HFFc6 (cell line): ENCODE data around the gene ARVCF. TPM values are rescaled to one million over a fixed set of nuclear protein-coding genes. Genes with fewer than 3 reads are reported as not detected.
A peak's percentile ranks its signal among the peaks of the same experiment; 100 is the strongest.

Experiments used
- DNase-seq: peaks from one replicate; pipeline ENCODE4 v3.0.0-alpha.2; 2018
- H3K27ac Mint-ChIP-seq: 2 replicates; pipeline ENCODE4 v1.8.0; 2020; ENCODE audit warnings: mild to moderate bottlenecking, mixed read lengths
- H3K27me3 Mint-ChIP-seq: 2 replicates; pipeline ENCODE4 v1.8.0; 2021; ENCODE audit warnings: mild to moderate bottlenecking, moderate library complexity, mixed read lengths; ENCODE audit not compliant: insufficient read depth
- H3K36me3 Mint-ChIP-seq: 2 replicates; pipeline ENCODE4 v1.8.0; 2021; ENCODE audit warnings: low read depth, mixed read lengths
- H3K4me1 Mint-ChIP-seq: 2 replicates; pipeline ENCODE4 v1.8.0; 2020; ENCODE audit warnings: low read depth, mixed read lengths
- H3K4me3 Mint-ChIP-seq: 2 replicates; pipeline ENCODE4 v1.8.0; 2020; ENCODE audit warnings: mild to moderate bottlenecking, moderate library complexity, mixed read lengths
- H3K9me3 Mint-ChIP-seq: 2 replicates; pipeline ENCODE4 v1.8.0; 2020; ENCODE audit warnings: mild to moderate bottlenecking, mixed read lengths
- total RNA-seq, 6 experiments: library from RNA; stranded (reverse); fragmentation: NEBNext Ultra II Directional; extraction: Animal tissue kit (Norgen Biotek cat#: 25700); gene quantifications; 2 replicates in 1 of 6; 3 replicates in 5 of 6; pipeline ENCODE4 v1.2.3, GENCODE V29; 2021
- TF ChIP-seq, protein P1 (sequence below): fragments of 200-600 bp; sonication (generic); IDR thresholded peaks from 2 replicates; pipeline ENCODE4 v1.5.0; 2021; ENCODE audit warnings: antibody characterized with exemption, mild to moderate bottlenecking

Gene ARVCF
- total RNA-seq, 6 experiments from 2014 or later = 1.5 to 3.3 (median 2.0) TPM

DNA sequence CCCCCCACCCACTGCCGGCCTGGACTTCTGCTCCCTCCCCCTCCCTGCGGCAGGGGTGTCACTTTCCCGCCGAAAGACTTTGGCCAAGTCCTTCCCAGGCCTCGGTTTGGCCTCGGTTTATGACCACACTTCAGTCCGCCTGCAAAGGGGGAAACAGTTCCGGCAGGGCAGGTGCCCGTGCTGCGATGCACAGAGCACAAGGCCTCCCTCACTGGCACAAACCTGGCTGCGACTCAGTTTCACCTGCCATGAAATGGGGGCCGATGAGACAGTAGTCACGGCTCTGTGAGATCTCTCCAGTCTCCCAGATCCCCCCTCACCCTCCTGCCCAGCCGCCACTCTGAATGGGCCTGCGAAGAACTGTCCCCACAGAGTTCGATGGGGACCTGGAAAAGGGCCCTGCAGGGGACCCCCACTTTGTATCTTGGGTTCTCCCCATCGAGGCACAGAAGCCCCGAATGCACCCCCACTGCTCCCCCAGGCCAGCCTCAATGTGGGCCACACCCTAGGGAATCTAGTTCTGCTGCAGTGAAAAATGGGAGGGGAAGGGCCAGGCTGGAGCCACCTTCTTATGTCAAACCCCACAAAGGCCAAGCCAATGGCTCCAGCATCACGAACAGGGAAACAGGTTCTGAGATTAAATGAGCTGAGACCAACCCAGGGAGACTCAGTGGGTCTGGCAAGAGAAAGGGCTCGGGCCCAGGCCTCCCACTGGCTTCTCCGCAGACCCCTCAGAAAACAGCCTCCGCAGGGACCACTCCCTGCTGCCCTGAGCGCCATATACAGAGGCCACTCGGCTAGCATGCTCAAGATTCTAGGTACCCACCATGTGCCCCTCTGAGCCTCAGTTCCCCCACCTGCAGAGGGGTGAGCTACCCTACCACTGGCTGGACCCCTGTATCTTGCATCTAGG lies 29.0 kb downstream of the ARVCF start:
- H3K4me1 Mint-ChIP-seq = peaks cover 16% of the 10 kb centered on the region

DNA sequence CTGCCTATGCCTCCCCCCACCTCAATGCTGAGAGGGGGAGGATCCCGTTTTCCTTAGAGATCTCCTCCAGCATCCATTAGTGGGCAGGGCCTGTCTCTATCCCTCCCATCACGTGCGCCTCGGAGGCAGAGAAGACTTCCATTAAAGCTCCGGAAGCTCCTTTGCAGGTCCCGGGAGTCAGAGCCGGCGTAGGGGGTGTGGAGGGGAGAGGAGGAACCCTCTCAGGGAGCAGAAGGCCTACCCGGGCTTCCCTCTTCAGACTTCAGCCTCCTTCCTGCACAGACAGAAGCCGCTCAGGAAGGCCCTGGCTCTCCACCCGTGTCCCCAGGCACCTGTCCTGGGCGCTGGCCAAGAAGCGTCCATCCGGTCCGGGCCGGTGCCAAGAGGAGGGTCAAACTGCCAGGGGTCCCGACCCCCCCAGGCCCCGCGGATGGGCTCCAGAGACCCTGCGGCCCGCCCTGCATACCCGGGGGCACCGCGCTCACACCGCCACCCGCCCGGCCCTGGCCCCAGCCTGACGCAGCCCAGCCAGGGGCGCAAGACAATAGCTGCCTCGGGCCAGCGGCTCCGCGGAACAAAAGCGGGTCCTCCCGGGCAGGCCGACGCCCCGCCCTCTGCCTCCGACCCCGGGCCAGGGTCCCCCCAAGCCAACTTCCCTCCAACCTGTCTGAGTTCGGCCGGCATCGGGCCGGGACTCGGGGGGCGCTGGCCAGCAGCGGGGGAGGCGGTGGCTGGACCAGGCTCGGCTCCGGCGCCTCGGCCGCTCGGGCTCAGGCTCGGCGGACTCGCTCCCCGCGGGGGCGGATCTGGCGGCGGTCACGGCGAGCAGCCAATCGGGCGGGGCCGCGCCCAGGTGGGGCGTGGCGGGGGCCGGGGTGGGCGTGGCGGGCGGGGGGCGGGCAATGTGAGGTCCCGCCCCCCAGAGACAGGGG lies 29.9 kb downstream of the ARVCF start:
- peaks cover 5% of the 10 kb centered on the region; the same call in 1 of the 2 replicates for H3K27me3 Mint-ChIP-seq
- no peak overlapping the region for H3K27ac Mint-ChIP-seq
- peaks cover 16% of the 10 kb centered on the region for H3K4me1 Mint-ChIP-seq
- peak overlapping the region; percentile 66 for H3K4me3 Mint-ChIP-seq
- DNase-seq = peak; percentile 57
- no peaks in the 10 kb centered on the region for H3K9me3 Mint-ChIP-seq
- TF ChIP-seq, protein P1, sequence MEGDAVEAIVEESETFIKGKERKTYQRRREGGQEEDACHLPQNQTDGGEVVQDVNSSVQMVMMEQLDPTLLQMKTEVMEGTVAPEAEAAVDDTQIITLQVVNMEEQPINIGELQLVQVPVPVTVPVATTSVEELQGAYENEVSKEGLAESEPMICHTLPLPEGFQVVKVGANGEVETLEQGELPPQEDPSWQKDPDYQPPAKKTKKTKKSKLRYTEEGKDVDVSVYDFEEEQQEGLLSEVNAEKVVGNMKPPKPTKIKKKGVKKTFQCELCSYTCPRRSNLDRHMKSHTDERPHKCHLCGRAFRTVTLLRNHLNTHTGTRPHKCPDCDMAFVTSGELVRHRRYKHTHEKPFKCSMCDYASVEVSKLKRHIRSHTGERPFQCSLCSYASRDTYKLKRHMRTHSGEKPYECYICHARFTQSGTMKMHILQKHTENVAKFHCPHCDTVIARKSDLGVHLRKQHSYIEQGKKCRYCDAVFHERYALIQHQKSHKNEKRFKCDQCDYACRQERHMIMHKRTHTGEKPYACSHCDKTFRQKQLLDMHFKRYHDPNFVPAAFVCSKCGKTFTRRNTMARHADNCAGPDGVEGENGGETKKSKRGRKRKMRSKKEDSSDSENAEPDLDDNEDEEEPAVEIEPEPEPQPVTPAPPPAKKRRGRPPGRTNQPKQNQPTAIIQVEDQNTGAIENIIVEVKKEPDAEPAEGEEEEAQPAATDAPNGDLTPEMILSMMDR = no peak
- H3K36me3 Mint-ChIP-seq = no peaks in the 10 kb centered on the region

More for the DNA sequence above, 29.0 kb downstream of the ARVCF start:
- no peaks in the 10 kb centered on the region for H3K9me3 Mint-ChIP-seq
- no peaks in the 10 kb centered on the region for H3K36me3 Mint-ChIP-seq
- H3K4me3 Mint-ChIP-seq = no peak overlapping the region
- TF ChIP-seq, protein P1 = no peak
- no peak for DNase-seq
- peaks cover 9% of the 10 kb centered on the region for H3K27me3 Mint-ChIP-seq
- H3K27ac Mint-ChIP-seq = no peak overlapping the region

DNA sequence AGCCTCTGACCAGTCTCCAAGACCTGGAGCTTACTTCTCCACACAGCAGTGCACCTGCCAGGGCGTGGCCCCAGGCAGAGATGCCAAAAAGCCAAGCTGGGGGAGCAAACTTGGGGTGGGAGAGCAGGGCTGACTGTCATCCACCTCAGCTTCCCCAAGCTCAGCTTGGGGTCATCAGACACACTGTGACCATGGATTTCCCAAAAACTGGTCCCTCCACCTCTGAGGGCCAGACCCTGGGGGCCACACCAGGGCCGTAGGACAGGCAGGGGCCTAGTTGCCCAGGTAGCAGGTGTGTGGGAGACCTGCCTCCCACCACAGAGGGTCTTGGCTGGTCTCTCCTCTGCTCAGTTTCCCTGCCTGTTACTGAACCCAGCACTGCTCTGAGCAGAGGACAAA lies 30.6 kb downstream of the ARVCF start:
- H3K36me3 Mint-ChIP-seq = no peaks in the 10 kb centered on the region
- no peak overlapping the region for H3K27ac Mint-ChIP-seq
- H3K27me3 Mint-ChIP-seq = peaks cover 5% of the 10 kb centered on the region; the same call in 1 of the 2 replicates
- no peaks in the 10 kb centered on the region for H3K9me3 Mint-ChIP-seq
- H3K4me1 Mint-ChIP-seq = peaks cover 16% of the 10 kb centered on the region
- TF ChIP-seq, protein P1 = no peak
- DNase-seq = no peak
- peak overlapping the region; percentile 66; the same call in 1 of the 2 replicates for H3K4me3 Mint-ChIP-seq

DNA sequence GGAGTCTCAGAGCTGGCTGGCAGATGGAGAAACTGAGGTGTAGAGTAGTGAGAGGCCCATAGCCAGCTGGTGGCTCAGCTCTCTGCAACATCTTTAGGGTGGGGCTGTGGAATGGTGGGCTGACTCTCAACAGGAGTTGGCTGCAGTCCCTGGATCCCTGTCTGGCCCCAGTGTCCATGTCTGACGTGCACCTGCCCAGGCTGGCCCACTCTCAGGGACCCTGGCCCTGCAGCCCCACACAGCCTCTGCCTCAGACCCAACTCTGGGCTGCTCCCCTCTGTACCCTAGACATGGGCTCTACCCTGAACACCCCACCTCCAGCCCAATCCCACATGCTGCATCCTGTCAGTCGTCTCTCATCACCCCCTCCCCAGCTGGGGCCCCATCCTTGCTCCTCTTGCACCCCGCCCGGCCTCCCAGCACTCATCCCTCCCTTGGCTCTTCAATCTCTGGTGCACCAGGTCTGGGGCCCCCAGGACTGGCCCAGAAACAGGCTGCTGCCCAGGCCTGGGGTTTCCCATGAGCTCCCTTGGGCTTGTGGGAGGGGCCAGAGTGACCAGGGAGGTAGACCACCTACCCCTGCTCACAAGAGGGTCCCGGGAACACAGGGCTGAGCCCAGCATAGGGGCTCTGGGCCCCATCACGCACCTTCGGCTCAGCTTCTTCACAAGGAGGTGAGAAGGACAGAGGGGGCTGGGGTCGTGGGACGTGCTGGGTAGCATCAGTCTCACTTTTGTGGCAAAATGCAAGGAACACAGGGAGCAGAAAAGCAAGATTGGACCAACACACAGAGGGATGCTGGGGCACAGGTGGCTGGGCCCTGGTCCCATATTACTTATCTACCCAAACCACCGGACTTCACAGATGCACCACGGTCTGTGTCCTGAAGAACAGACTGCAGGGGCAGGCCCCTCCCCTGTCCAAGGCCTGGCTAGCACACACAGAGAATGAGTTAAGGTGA lies 31.5 kb downstream of the ARVCF start:
- H3K9me3 Mint-ChIP-seq = no peaks in the 10 kb centered on the region
- no peak overlapping the region for H3K4me3 Mint-ChIP-seq

More for the DNA sequence above, 31.5 kb downstream of the ARVCF start:
- H3K36me3 Mint-ChIP-seq = no peaks in the 10 kb centered on the region
- DNase-seq = no peak
- H3K27ac Mint-ChIP-seq = no peak overlapping the region
- TF ChIP-seq, protein P1 = no peak
- H3K4me1 Mint-ChIP-seq = peaks cover 16% of the 10 kb centered on the region
- peaks cover 6% of the 10 kb centered on the region; the same call in 1 of the 2 replicates for H3K27me3 Mint-ChIP-seq
